HG03378 (cell line): Measurements from ENCODE around the gene INVS.
A peak's percentile ranks its signal among the peaks of the same experiment; 100 is the strongest.
"Not testable (repeated sequence)": the region's sequence is repeated elsewhere in the genome, so short reads cannot be mapped to it uniquely, and the experiment has no call there.

Experiments
- ATAC-seq: cut with Tn5 transposase; IDR thresholded peaks from one replicate; pipeline ENCODE4 v1.9.1; 2021; ENCODE audit warnings: mild to moderate bottlenecking, moderate library complexity; ENCODE audit not compliant: unreplicated experiment

INVS gene

GRCh38 chr9:100112677-100113336 is 13.8 kb downstream of the INVS start:
- no peak for ATAC-seq

GRCh38 chr9:100117316-100117715 is 18.3 kb downstream of the INVS start:
- no peak for ATAC-seq

- ATAC-seq = no peak
Measured at GRCh38 chr9:100120286-100120685, 21.2 kb downstream of the INVS start.

- ATAC-seq = no peak
Measured at GRCh38 chr9:100125236-100125635, 26.2 kb downstream of the INVS start.

- no peak for ATAC-seq
Measured at GRCh38 chr9:100125910-100126309, 26.9 kb downstream of the INVS start.

GRCh38 chr9:100126423-100126822 is 27.4 kb downstream of the INVS start:
- no peak for ATAC-seq

GRCh38 chr9:100129772-100130171 is 30.7 kb downstream of the INVS start:
- no peak for ATAC-seq

- no peak for ATAC-seq
Measured at GRCh38 chr9:100131216-100131615, 32.2 kb downstream of the INVS start.

- ATAC-seq = no peak
Measured at GRCh38 chr9:100131875-100132430, 32.9 kb downstream of the INVS start.

GRCh38 chr9:100134731-100135130 is 35.7 kb downstream of the INVS start:
- no peak for ATAC-seq

GRCh38 chr9:100136799-100137198 is 37.8 kb downstream of the INVS start:
- ATAC-seq = not testable (repeated sequence)

- ATAC-seq = not testable (repeated sequence)
Measured at GRCh38 chr9:100140303-100140702, 41.3 kb downstream of the INVS start.

GRCh38 chr9:100141862-100142261 is 42.8 kb downstream of the INVS start:
- ATAC-seq = not testable (repeated sequence)

- not testable (repeated sequence) for ATAC-seq
Measured at GRCh38 chr9:100145167-100145934, 46.3 kb downstream of the INVS start.

- not testable (repeated sequence) for ATAC-seq
Measured at GRCh38 chr9:100145976-100146375, 46.9 kb downstream of the INVS start.

GRCh38 chr9:100150214-100150613 is 51.2 kb downstream of the INVS start:
- ATAC-seq = no peak

- peak; percentile 68 for ATAC-seq
Measured at GRCh38 chr9:100160021-100160420, 61.0 kb downstream of the INVS start.

- no peak for ATAC-seq
Measured at GRCh38 chr9:100167176-100167575, 68.1 kb downstream of the INVS start.

GRCh38 chr9:100167915-100168654 is 69.0 kb downstream of the INVS start:
- no peak for ATAC-seq

- no peak for ATAC-seq
Measured at GRCh38 chr9:100170085-100170484, 71.0 kb downstream of the INVS start.

- ATAC-seq = no peak
Measured at GRCh38 chr9:100170556-100170955, 71.5 kb downstream of the INVS start.
